ENCODE data around the gene ARHGDIA.

The ARHGDIA gene

DNA sequence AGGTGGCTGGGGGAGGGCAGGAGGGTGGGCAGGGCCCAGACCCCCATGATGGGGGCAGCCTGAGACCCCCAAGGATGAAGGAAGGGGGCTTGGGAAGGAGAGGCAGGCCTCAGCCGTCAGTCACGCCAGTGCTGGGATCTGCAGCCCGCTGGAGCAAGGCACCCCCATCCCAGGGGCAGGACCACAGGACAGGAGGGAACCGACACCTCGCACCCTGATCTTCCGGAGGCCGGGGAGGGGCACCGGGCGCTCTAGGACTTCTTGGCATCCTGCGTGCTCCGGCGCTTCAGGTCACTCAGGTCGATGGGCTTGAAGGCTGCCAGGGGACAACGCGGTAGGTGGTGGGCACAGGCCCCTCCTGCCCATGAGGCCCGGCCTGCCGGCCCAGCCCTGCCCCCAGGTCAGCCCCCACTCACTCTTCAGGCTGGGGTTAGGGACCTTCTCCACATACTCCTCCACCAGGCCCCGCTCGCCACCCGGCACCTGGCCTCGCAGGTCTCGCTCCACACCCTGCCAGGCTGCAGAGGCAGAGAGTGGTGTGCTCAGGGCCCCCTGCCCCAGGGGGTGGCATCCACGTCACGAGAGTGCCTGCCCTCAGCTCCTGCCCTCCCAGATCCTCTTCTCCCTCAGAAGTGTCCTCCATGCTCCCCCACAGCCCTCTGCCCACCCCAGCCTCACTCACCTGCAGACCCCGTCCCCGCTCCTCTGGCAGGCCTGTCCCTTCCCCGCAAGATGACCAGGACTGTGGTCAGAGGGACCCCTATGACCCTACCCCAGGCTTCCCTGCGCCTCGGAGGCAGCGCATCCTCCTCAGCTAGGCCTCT lies 47.9 kb downstream of the ARHGDIA start:
- H3K4me3 ChIP-seq (ENCODE audit: insufficient read length, low read depth), result no peak overlapping the region
- H3K36me3 ChIP-seq (ENCODE audit: insufficient read depth, insufficient read length, low read length), result peaks cover 29% of the 10 kb centered on the region
- DNase-seq (ENCODE audit: low read depth, low spot score), result no peak

DNA sequence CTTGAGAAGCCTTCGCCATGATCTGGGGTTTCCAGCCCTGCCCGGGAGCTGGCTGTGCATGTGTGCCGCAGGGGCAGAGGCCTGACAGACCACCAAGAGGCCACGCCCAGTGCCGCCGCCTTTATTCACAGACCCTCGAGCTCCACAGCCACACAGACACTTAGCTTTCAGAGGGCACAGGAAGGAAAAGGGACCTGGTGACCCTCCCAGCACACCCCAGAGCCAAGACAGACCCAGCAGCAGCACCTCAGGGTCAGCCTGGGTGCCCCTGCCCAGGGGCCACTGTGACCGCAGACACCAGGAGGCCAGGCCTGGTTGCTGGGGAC lies 48.9 kb downstream of the ARHGDIA start:
- H3K36me3 ChIP-seq (ENCODE audit: insufficient read depth, insufficient read length, low read length), result peaks cover 29% of the 10 kb centered on the region
- no peaks in the 10 kb centered on the region for H3K9me3 ChIP-seq (ENCODE audit: insufficient read depth, low read length)
- DNase-seq (ENCODE audit: low read depth, low spot score), result no peak
- H3K9ac ChIP-seq (ENCODE audit: insufficient read length, low read depth), result peak overlapping the region; percentile 44
- no peaks in the 10 kb centered on the region for H3K27me3 ChIP-seq (ENCODE audit: insufficient read depth, insufficient read length)
- no peak for TF ChIP-seq SUZ12 (IDR thresholded peaks at IDR 0.05; ENCODE audit: extremely low read depth, insufficient read depth, insufficient read length)
- peaks cover 11% of the 10 kb centered on the region for H3K4me1 ChIP-seq (ENCODE audit: insufficient read depth, insufficient read length)
- H3K4me3 ChIP-seq (ENCODE audit: insufficient read length, low read depth), result no peak overlapping the region

More for the DNA sequence above, 47.9 kb downstream of the ARHGDIA start:
- H3K9ac ChIP-seq (ENCODE audit: insufficient read length, low read depth), result no peak overlapping the region
- no peaks in the 10 kb centered on the region for H3K9me3 ChIP-seq (ENCODE audit: insufficient read depth, low read length)
- peaks cover 11% of the 10 kb centered on the region for H3K4me1 ChIP-seq (ENCODE audit: insufficient read depth, insufficient read length)
- H3K27me3 ChIP-seq (ENCODE audit: insufficient read depth, insufficient read length), result no peaks in the 10 kb centered on the region
- TF ChIP-seq YY1 (IDR thresholded peaks at IDR 0.05; ENCODE audit: insufficient read depth, insufficient read length), result no peak
- no peak for TF ChIP-seq ZNF274 (IDR thresholded peaks at IDR 0.05; ENCODE audit: low read depth, low read length)
- TF ChIP-seq SUZ12 (IDR thresholded peaks at IDR 0.05; ENCODE audit: extremely low read depth, insufficient read depth, insufficient read length), result no peak

DNA sequence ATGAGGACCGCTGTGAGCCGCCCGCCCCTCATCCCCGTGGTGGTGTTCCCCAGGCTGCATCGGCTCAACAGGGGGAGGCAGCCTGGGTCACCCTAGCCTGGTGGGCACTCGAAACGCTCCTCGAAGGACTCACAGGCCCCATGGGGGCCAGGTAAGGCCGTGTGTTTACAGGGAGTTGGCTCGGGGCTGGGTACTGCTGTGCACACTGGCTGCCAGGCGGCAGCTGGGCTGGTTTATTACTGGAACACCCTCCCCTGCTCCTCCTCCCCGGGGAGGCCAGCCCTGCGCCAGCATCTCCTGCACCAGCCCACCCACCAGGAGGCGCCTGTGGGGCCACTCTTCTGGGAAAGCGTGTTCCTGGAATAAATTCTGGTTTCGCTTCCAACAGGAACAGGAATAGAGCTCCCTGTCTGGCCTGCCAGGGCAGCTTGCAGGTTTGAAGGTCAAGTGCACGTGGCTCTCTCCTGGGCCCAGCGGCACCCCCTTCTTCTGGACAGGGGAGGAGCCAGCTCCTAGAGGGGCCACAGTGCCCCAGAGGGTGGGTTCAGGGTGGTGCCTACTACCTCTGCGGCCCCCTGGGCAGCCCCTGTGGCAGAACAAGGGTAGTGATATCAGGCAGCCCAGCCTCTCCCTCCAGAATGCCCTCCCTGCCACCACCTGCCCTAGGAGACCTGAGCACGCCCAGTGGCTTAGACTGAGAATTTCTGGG lies 49.4 kb downstream of the ARHGDIA start:
- Histone ChIP-seq H3K9me3 (ENCODE audit: insufficient read depth, low read length) (no peaks in the 10 kb centered on the region), H3K9ac (ENCODE audit: insufficient read length, low read depth) (peak overlapping the region; percentile 44), H3K4me1 (ENCODE audit: insufficient read depth, insufficient read length) (peaks cover 11% of the 10 kb centered on the region), H3K36me3 (ENCODE audit: insufficient read depth, insufficient read length, low read length) (peaks cover 29% of the 10 kb centered on the region), H3K4me3 (ENCODE audit: insufficient read length, low read depth) (no peak overlapping the region), H3K27me3 (ENCODE audit: insufficient read depth, insufficient read length) (no peaks in the 10 kb centered on the region)
- TF ChIP-seq ZNF274 (IDR thresholded peaks at IDR 0.05; ENCODE audit: low read depth, low read length), result no peak
- no peak for TF ChIP-seq SUZ12 (IDR thresholded peaks at IDR 0.05; ENCODE audit: extremely low read depth, insufficient read depth, insufficient read length)
- no peak for TF ChIP-seq YY1 (IDR thresholded peaks at IDR 0.05; ENCODE audit: insufficient read depth, insufficient read length)
- no peak for DNase-seq (ENCODE audit: low read depth, low spot score)

DNA sequence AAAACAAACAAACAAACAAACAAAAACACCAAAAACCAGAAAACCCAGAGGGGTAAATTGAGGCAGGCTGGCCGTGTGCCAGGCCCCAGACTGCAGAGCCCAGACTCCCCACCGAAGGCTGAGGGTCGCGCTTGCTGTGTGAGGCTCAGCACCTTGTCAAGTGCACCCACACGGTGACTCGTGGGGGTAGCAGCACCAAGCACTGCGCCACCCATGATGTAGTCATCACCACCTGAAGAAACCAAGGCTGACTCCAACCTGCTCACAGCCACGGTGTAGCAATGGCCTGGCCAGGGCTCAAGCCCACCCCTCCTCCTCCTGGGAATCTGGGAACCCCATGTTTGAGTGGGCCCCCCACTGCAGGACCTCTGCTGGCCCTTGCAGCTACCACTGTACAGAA lies 50.0 kb downstream of the ARHGDIA start:
- no peak for DNase-seq (ENCODE audit: low read depth, low spot score)
- TF ChIP-seq SUZ12 (IDR thresholded peaks at IDR 0.05; ENCODE audit: extremely low read depth, insufficient read depth, insufficient read length) (no peak), YY1 (IDR thresholded peaks at IDR 0.05; ENCODE audit: insufficient read depth, insufficient read length) (no peak), ZNF274 (IDR thresholded peaks at IDR 0.05; ENCODE audit: low read depth, low read length) (no peak)
- Histone ChIP-seq H3K4me3 (ENCODE audit: insufficient read length, low read depth) (no peak overlapping the region), H3K27me3 (ENCODE audit: insufficient read depth, insufficient read length) (no peaks in the 10 kb centered on the region), H3K9ac (ENCODE audit: insufficient read length, low read depth) (no peak overlapping the region), H3K36me3 (ENCODE audit: insufficient read depth, insufficient read length, low read length) (peaks cover 29% of the 10 kb centered on the region), H3K9me3 (ENCODE audit: insufficient read depth, low read length) (no peaks in the 10 kb centered on the region), H3K4me1 (ENCODE audit: insufficient read depth, insufficient read length) (peaks cover 11% of the 10 kb centered on the region)

DNA sequence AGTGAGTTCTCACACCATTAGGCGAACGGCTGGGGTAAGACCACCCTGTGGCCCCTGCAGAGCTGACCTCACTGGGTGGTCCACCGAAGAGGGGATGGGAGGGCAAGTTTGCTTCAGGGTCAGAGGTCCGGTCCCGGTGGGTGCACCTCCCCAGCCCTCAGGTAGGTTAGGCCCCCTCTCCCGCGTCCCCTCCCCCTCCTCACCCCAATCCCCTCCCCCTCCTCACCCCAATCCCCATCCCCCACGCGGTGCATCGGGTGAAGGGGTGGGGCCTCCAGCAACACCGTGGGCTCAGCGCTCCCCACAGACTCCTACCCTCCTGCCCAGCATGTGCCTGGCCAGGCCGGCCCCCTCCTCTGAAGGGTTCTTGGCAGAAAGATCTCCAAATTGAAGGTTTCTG lies 51.4 kb downstream of the ARHGDIA start:
- DNase-seq (ENCODE audit: low read depth, low spot score), result no peak
- Histone ChIP-seq H3K9ac (ENCODE audit: insufficient read length, low read depth) (no peak overlapping the region), H3K27me3 (ENCODE audit: insufficient read depth, insufficient read length) (no peaks in the 10 kb centered on the region), H3K36me3 (ENCODE audit: insufficient read depth, insufficient read length, low read length) (peaks cover 28% of the 10 kb centered on the region), H3K4me3 (ENCODE audit: insufficient read length, low read depth) (no peak overlapping the region), H3K9me3 (ENCODE audit: insufficient read depth, low read length) (no peaks in the 10 kb centered on the region), H3K4me1 (ENCODE audit: insufficient read depth, insufficient read length) (peaks cover 13% of the 10 kb centered on the region)
- TF ChIP-seq ZNF274 (IDR thresholded peaks at IDR 0.05; ENCODE audit: low read depth, low read length), result no peak
- TF ChIP-seq YY1 (IDR thresholded peaks at IDR 0.05; ENCODE audit: insufficient read depth, insufficient read length), result no peak
- no peak for TF ChIP-seq SUZ12 (IDR thresholded peaks at IDR 0.05; ENCODE audit: extremely low read depth, insufficient read depth, insufficient read length)

DNA sequence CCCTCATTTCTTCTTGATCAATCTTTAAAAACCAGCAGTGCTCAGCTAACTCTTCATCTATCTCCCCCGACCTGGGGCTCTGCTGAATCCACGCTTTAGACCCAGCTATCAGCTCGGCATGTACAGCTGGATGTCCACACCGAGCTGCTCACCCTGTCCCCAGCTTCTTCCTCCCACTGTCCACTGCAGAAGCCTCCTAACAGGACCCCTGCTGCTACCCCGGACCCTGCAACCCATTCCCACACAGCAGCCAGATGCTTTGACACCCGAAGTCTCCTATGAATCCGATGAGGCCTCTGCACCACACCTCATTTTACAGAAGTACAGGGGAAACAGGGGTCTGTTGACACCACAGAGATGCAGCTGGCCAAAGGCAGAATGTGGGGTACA lies 53.4 kb downstream of the ARHGDIA start:
- DNase-seq (ENCODE audit: low read depth, low spot score), result no peak
- peaks cover 12% of the 10 kb centered on the region for H3K36me3 ChIP-seq (ENCODE audit: insufficient read depth, insufficient read length, low read length)
- H3K27me3 ChIP-seq (ENCODE audit: insufficient read depth, insufficient read length), result no peaks in the 10 kb centered on the region
- TF ChIP-seq ZNF274 (IDR thresholded peaks at IDR 0.05; ENCODE audit: low read depth, low read length) (no peak), SUZ12 (IDR thresholded peaks at IDR 0.05; ENCODE audit: extremely low read depth, insufficient read depth, insufficient read length) (no peak), YY1 (IDR thresholded peaks at IDR 0.05; ENCODE audit: insufficient read depth, insufficient read length) (no peak)
- H3K4me3 ChIP-seq (ENCODE audit: insufficient read length, low read depth), result no peak overlapping the region
- H3K9ac ChIP-seq (ENCODE audit: insufficient read length, low read depth), result peak overlapping the region; percentile 9
- H3K9me3 ChIP-seq (ENCODE audit: insufficient read depth, low read length), result no peaks in the 10 kb centered on the region
- H3K4me1 ChIP-seq (ENCODE audit: insufficient read depth, insufficient read length), result peaks cover 17% of the 10 kb centered on the region
